ENCODE measurements around the gene RAX2.

The RAX2 gene

DNA sequence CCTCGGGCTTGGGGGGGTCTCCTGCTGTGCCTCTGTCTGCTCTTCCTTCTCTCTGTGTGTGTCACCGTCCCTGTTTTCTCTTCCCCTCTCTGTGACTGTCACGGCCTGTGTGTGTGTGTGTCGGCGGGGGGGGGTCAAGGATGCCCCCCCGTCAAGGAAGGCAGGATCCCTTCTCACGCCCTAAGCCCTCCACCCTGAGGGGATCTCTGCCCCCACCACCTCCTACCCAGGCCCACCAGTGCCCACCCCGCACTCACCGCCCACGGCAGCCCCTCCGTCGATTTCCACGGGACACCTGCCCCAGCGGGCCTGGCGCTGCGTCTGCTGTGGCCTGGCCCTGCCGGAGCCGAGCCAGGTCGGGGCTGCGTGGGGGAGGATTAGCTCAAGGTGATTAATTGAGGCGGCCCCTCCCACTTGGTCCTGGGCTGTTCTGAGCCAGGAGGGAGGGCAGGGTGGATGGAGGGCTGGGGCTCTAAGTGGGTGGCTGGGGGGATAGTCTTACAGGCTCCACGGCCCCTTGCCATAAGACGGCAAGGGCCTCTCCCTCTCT lies at the start of gene RAX2:
RAX2 (minus strand) TSS at position 323 of the 550 bp plus-strand sequence. CDS start 486 bp downstream, outside the sequence.
- in situ Hi-C loops (cut with HindIII; ENCODE audit: low sequenced_read_pairs) = no loop called here
- DNase-seq (ENCODE audit: low read depth) = no peak
- TF ChIP-seq, protein P1, sequence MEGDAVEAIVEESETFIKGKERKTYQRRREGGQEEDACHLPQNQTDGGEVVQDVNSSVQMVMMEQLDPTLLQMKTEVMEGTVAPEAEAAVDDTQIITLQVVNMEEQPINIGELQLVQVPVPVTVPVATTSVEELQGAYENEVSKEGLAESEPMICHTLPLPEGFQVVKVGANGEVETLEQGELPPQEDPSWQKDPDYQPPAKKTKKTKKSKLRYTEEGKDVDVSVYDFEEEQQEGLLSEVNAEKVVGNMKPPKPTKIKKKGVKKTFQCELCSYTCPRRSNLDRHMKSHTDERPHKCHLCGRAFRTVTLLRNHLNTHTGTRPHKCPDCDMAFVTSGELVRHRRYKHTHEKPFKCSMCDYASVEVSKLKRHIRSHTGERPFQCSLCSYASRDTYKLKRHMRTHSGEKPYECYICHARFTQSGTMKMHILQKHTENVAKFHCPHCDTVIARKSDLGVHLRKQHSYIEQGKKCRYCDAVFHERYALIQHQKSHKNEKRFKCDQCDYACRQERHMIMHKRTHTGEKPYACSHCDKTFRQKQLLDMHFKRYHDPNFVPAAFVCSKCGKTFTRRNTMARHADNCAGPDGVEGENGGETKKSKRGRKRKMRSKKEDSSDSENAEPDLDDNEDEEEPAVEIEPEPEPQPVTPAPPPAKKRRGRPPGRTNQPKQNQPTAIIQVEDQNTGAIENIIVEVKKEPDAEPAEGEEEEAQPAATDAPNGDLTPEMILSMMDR (IDR thresholded peaks at IDR 0.05; ENCODE audit: low read depth, low read length, missing control alignments) = no peak
- H3K4me3 ChIP-seq (ENCODE audit: low read depth, low read length) = no peak within 1 kb of the TSS

- no peak for DNase-seq (ENCODE audit: low read depth)
- in situ Hi-C loops (cut with HindIII; ENCODE audit: low sequenced_read_pairs) = no loop called here
- TF ChIP-seq, protein P1 (IDR thresholded peaks at IDR 0.05; ENCODE audit: low read depth, low read length, missing control alignments) = no peak
- H3K4me3 ChIP-seq (ENCODE audit: low read depth, low read length) = no peak overlapping the region
Observed at GRCh38 chr19:3821156-3821555, 49.1 kb upstream of the RAX2 start.

DNA sequence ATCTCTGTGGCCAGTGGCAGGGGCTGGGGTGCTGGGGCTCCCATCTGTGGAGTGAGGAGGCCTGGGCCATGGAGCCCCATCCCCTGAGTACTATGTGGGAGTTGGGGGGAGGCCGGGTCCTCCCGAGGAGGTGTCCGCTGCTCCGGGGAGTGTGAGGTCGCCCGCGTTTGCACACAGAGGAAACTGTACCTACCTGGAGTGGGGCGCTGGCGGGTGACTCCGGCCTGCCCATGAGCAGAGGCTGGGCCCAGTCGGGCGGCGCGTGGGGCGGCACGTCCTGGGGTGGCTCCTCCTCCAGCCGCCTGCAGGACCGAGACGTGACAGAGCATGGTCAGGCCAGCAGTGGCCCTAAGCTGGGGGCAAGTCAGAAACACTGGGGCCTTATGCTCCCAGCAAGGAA lies 48.0 kb upstream of the RAX2 start:
- H3K4me3 ChIP-seq (ENCODE audit: low read depth, low read length) = no peak overlapping the region
- DNase-seq (ENCODE audit: low read depth) = no peak
- in situ Hi-C loops (cut with HindIII; ENCODE audit: low sequenced_read_pairs) = no loop called here
- TF ChIP-seq, protein P1 (IDR thresholded peaks at IDR 0.05; ENCODE audit: low read depth, low read length, missing control alignments) = no peak

- H3K4me3 ChIP-seq (ENCODE audit: low read depth, low read length) = no peak overlapping the region
- no peak for DNase-seq (ENCODE audit: low read depth)
- in situ Hi-C loops (cut with HindIII; ENCODE audit: low sequenced_read_pairs) = no loop called here
- TF ChIP-seq, protein P1 (IDR thresholded peaks at IDR 0.05; ENCODE audit: low read depth, low read length, missing control alignments) = no peak
Observed at GRCh38 chr19:3818918-3819317, 46.9 kb upstream of the RAX2 start.

DNA sequence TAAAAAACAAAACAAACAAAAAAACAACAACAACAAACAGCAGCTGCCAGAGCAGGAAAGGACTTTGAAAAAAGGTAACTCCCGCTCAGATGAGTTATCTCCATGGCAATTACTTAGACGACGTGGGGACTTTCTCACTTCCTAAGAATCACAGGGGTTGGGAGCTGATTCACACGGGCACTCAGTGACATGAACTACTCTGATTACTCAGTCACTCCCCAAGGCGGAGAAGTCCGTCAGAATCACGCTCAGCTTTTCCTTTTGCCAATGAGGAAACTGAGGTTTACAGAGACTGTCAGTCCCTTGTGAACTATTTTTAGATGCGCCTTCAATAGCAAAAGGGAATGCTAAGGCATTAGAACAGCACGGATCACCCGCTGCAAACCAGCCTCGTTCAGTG lies 46.4 kb upstream of the RAX2 start:
- no peak for DNase-seq (ENCODE audit: low read depth)
- TF ChIP-seq, protein P1 (IDR thresholded peaks at IDR 0.05; ENCODE audit: low read depth, low read length, missing control alignments) = no peak
- in situ Hi-C loops (cut with HindIII; ENCODE audit: low sequenced_read_pairs) = no loop called here
- H3K4me3 ChIP-seq (ENCODE audit: low read depth, low read length) = no peak overlapping the region

DNA sequence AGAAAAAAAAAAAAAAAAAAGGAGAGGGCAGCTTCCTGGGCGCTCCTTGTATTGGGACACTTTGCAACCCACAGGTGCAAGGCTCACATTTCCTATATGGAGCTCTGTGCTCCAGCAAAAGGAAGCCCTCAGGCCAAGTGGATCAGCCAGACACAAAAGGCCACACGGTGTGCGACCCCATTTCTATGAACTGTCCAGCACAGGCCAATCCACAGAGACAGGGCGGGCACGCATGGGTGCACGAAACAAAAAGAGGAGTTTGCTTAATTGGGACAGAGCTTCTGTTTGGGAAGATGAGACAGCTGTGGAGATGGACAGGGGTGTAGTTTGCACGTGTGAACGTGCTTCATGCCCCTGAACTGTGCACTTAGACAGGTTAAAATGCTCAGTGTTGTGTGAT lies 45.7 kb upstream of the RAX2 start:
- H3K4me3 ChIP-seq (ENCODE audit: low read depth, low read length) = no peak overlapping the region
- DNase-seq (ENCODE audit: low read depth) = no peak
- in situ Hi-C loops (cut with HindIII; ENCODE audit: low sequenced_read_pairs) = no loop called here
- TF ChIP-seq, protein P1 (IDR thresholded peaks at IDR 0.05; ENCODE audit: low read depth, low read length, missing control alignments) = no peak

Data from astrocyte of the cerebellum (primary cell).